ENCODE measurements around the gene KLHL18. TPM values are rescaled to one million over a fixed set of nuclear protein-coding genes. Genes with fewer than 3 reads are reported as not detected.

Gene KLHL18
- polyA plus RNA-seq, 1 donor (not counting 4 experiments of a cell fraction or from before 2014, with no cell fraction given), result 33.4 TPM

- no peaks in the 10 kb centered on the region for H3K9me1 ChIP-seq (ENCODE audit: control insufficient read depth, extremely low read depth, insufficient read depth, low read length)
- dilution Hi-C loops (cut with MboI; ENCODE audit: extremely low pct_ligation_motif_present, low sequenced_read_pairs), result no loop called here
- no peak overlapping the region for H3K9ac ChIP-seq (ENCODE audit: control insufficient read depth, extremely low read depth, insufficient read depth, low read length)
- no peak overlapping the region for H3K4me3 ChIP-seq (ENCODE audit: control insufficient read depth in 2 of 3, extremely low read depth in 1 of 3, insufficient read depth in 2 of 3, low read depth in 1 of 3, low read length in 3 of 3)
- no peaks in the 10 kb centered on the region for H3K4me1 ChIP-seq (ENCODE audit: control insufficient read depth, extremely low read depth, insufficient read depth, low read length)
- H3K79me2 ChIP-seq (ENCODE audit: control insufficient read depth, insufficient read depth, low read length), result peaks cover 50% of the 10 kb centered on the region
- no peaks in the 10 kb centered on the region for H3K27me3 ChIP-seq (ENCODE audit: control insufficient read depth, extremely low read depth, insufficient read depth, low read length)
- DNase-seq (ENCODE audit: low read depth, low spot score) (no peak), FAIRE-seq (no peak)
- no peak overlapping the region for H2AFZ ChIP-seq (ENCODE audit: control insufficient read depth, low read length)
- no peaks in the 10 kb centered on the region for H4K20me1 ChIP-seq (ENCODE audit: control insufficient read depth, extremely low read depth, insufficient read depth, low read length)
- H3K9me3 ChIP-seq (ENCODE audit: control insufficient read depth, low read depth, low read length), result no peaks in the 10 kb centered on the region
- TF ChIP-seq EZH2 (IDR thresholded peaks at IDR 0.05; ENCODE audit: low read length) (no peak), CTCF (optimal IDR thresholded peaks at IDR 0.05 in 1 of 3, IDR thresholded peaks at IDR 0.05 in 1 of 3, conservative IDR thresholded peaks at IDR 0.05 in 1 of 3; ENCODE audit: extremely low read depth in 1 of 3, insufficient read depth in 2 of 3, low read length in 3 of 3) (no peak)
- H3K4me2 ChIP-seq (ENCODE audit: control insufficient read depth, extremely low read depth, insufficient read depth, low read depth, low read length), result no peak overlapping the region
- no peak overlapping the region for H3K27ac ChIP-seq (ENCODE audit: control insufficient read depth, insufficient read depth, low read length)
- H3K36me3 ChIP-seq (ENCODE audit: control insufficient read depth in 2 of 2, extremely low read depth in 1 of 2, insufficient read depth in 2 of 2, low read length in 2 of 2), result peaks cover 0 to 6% of the 10 kb centered on the region in 2 experiments
These were observed 11.1 kb downstream of the KLHL18 start for GRCh38 chr3:47293822-47294221.

- Histone ChIP-seq H3K4me2 (ENCODE audit: control insufficient read depth, extremely low read depth, insufficient read depth, low read depth, low read length) (no peak overlapping the region), H3K79me2 (ENCODE audit: control insufficient read depth, insufficient read depth, low read length) (peaks cover 46% of the 10 kb centered on the region), H3K4me3 (ENCODE audit: control insufficient read depth in 2 of 3, extremely low read depth in 1 of 3, insufficient read depth in 2 of 3, low read depth in 1 of 3, low read length in 3 of 3) (no peak overlapping the region), H3K9ac (ENCODE audit: control insufficient read depth, extremely low read depth, insufficient read depth, low read length) (no peak overlapping the region), H3K27me3 (ENCODE audit: control insufficient read depth, extremely low read depth, insufficient read depth, low read length) (no peaks in the 10 kb centered on the region), H2AFZ (ENCODE audit: control insufficient read depth, low read length) (no peak overlapping the region), H3K9me1 (ENCODE audit: control insufficient read depth, extremely low read depth, insufficient read depth, low read length) (no peaks in the 10 kb centered on the region), H3K27ac (ENCODE audit: control insufficient read depth, insufficient read depth, low read length) (no peak overlapping the region), H3K4me1 (ENCODE audit: control insufficient read depth, extremely low read depth, insufficient read depth, low read length) (no peaks in the 10 kb centered on the region), H3K9me3 (ENCODE audit: control insufficient read depth, low read depth, low read length) (no peaks in the 10 kb centered on the region), H3K36me3 (ENCODE audit: control insufficient read depth in 2 of 2, extremely low read depth in 1 of 2, insufficient read depth in 2 of 2, low read length in 2 of 2) (peaks cover 0 to 6% of the 10 kb centered on the region in 2 experiments), H4K20me1 (ENCODE audit: control insufficient read depth, extremely low read depth, insufficient read depth, low read length) (no peaks in the 10 kb centered on the region)
- FAIRE-seq, result no peak
- TF ChIP-seq CTCF (optimal IDR thresholded peaks at IDR 0.05 in 1 of 3, IDR thresholded peaks at IDR 0.05 in 1 of 3, conservative IDR thresholded peaks at IDR 0.05 in 1 of 3; ENCODE audit: extremely low read depth in 1 of 3, insufficient read depth in 2 of 3, low read length in 3 of 3) (no peak), EZH2 (IDR thresholded peaks at IDR 0.05; ENCODE audit: low read length) (no peak)
- dilution Hi-C loops (cut with MboI; ENCODE audit: extremely low pct_ligation_motif_present, low sequenced_read_pairs), result no loop called here
- no peak for DNase-seq (ENCODE audit: low read depth, low spot score)
These were observed 11.6 kb downstream of the KLHL18 start for GRCh38 chr3:47294392-47294791.
